Muscle layer of colon (tissue), 2 donors: ENCODE results near the gene BMP2.

ENCODE experiments used
- H3K27ac ChIP-seq: one replicate; pipeline ENCODE4 v1.7.0; 2013; ENCODE audit warnings: low read depth, mild to moderate bottlenecking, low read length, moderate library complexity
- H3K27me3 ChIP-seq, 2 donors: one replicate each; pipeline ENCODE4 v1.7.0; 2013; ENCODE audit warnings: low read length in 2 of 2, mild to moderate bottlenecking in 2 of 2; ENCODE audit not compliant: insufficient read depth in 2 of 2, control insufficient read depth in 1 of 2
- H3K36me3 ChIP-seq: one replicate; pipeline ENCODE4 v1.7.0; 2013; ENCODE audit warnings: mild to moderate bottlenecking, low read length; ENCODE audit not compliant: insufficient read depth
- H3K4me1 ChIP-seq: one replicate; pipeline ENCODE4 v1.7.0; 2013; ENCODE audit warnings: mild to moderate bottlenecking, low read length; ENCODE audit not compliant: insufficient read depth
- H3K4me3 ChIP-seq, 2 donors: one replicate each; pipeline ENCODE4 v1.7.0; 2013; ENCODE audit warnings: low read length in 2 of 2, low read depth in 1 of 2, mild to moderate bottlenecking in 1 of 2, moderate library complexity in 1 of 2
- H3K9ac ChIP-seq: one replicate; pipeline ENCODE4 v1.7.0; 2013; ENCODE audit warnings: low read length
- H3K9me3 ChIP-seq: one replicate; pipeline ENCODE4 v1.7.0; 2013; ENCODE audit warnings: mild to moderate bottlenecking, low read length
- donor health status: abdominal sarcoma.
- donor health status: Adenocarcinoma of cecum.

The BMP2 gene

GRCh38 chr20:6767536-6768227 is at the start of gene BMP2:
Gene BMP2, plus strand, starts transcription at chr20:6767686. Its CDS starts 2,441 bp downstream, at chr20:6770127.
- Histone ChIP-seq H3K27ac (no peak within 1 kb of the TSS), H3K4me3 (peak within 1 kb of the TSS; percentile 68 to 79), H3K4me1 (peaks cover 15% of the 10 kb centered on the region), H3K36me3 (no peaks in the 10 kb centered on the region), H3K9me3 (no peaks in the 10 kb centered on the region), H3K9ac (no peak within 1 kb of the TSS), H3K27me3 (peaks cover 5 to 14% of the 10 kb centered on the region in 2 donors)

GRCh38 chr20:6718662-6719368 is 48.7 kb upstream of the BMP2 start:
- no peaks in the 10 kb centered on the region for H3K9me3 ChIP-seq
- no peak overlapping the region for H3K27ac ChIP-seq
- no peaks in the 10 kb centered on the region for H3K27me3 ChIP-seq
- H3K36me3 ChIP-seq, result no peaks in the 10 kb centered on the region
- H3K4me3 ChIP-seq, result no peak overlapping the region
- H3K9ac ChIP-seq, result no peak overlapping the region
- no peaks in the 10 kb centered on the region for H3K4me1 ChIP-seq

- no peaks in the 10 kb centered on the region for H3K9me3 ChIP-seq
- H3K4me1 ChIP-seq, result no peaks in the 10 kb centered on the region
- H3K9ac ChIP-seq, result no peak overlapping the region
- H3K36me3 ChIP-seq, result no peaks in the 10 kb centered on the region
- no peak overlapping the region for H3K27ac ChIP-seq
- no peaks in the 10 kb centered on the region for H3K27me3 ChIP-seq
- H3K4me3 ChIP-seq, result no peak overlapping the region
Measured at GRCh38 chr20:6719369-6719721, 48.1 kb upstream of the BMP2 start.

- H3K4me3 ChIP-seq, result no peak overlapping the region
Measured at GRCh38 chr20:6726761-6727160, 40.7 kb upstream of the BMP2 start.

GRCh38 chr20:6730672-6731328 is 36.7 kb upstream of the BMP2 start:
- Histone ChIP-seq H3K4me1 (no peaks in the 10 kb centered on the region), H3K27me3 (no peaks in the 10 kb centered on the region), H3K36me3 (no peaks in the 10 kb centered on the region), H3K27ac (no peak overlapping the region), H3K4me3 (no peak overlapping the region), H3K9me3 (no peaks in the 10 kb centered on the region), H3K9ac (no peak overlapping the region)

More at GRCh38 chr20:6726761-6727160, 40.7 kb upstream of the BMP2 start:
- Histone ChIP-seq H3K27ac (no peak overlapping the region), H3K9me3 (no peaks in the 10 kb centered on the region), H3K27me3 (no peaks in the 10 kb centered on the region), H3K9ac (no peak overlapping the region), H3K36me3 (no peaks in the 10 kb centered on the region), H3K4me1 (no peaks in the 10 kb centered on the region)

- Histone ChIP-seq H3K27me3 (no peaks in the 10 kb centered on the region), H3K4me1 (no peaks in the 10 kb centered on the region), H3K4me3 (no peak overlapping the region), H3K9me3 (no peaks in the 10 kb centered on the region), H3K9ac (no peak overlapping the region), H3K27ac (no peak overlapping the region), H3K36me3 (no peaks in the 10 kb centered on the region)
Measured at GRCh38 chr20:6732001-6732447, 35.5 kb upstream of the BMP2 start.

- H3K4me1 ChIP-seq, result no peaks in the 10 kb centered on the region
- no peak overlapping the region for H3K9ac ChIP-seq
- H3K9me3 ChIP-seq, result no peaks in the 10 kb centered on the region
- no peak overlapping the region for H3K4me3 ChIP-seq
- no peaks in the 10 kb centered on the region for H3K27me3 ChIP-seq
- H3K36me3 ChIP-seq, result no peaks in the 10 kb centered on the region
- no peak overlapping the region for H3K27ac ChIP-seq
Measured at GRCh38 chr20:6732851-6733250, 34.6 kb upstream of the BMP2 start.

- H3K36me3 ChIP-seq, result no peaks in the 10 kb centered on the region
- H3K27me3 ChIP-seq, result no peaks in the 10 kb centered on the region
- no peaks in the 10 kb centered on the region for H3K4me1 ChIP-seq
- no peak overlapping the region for H3K4me3 ChIP-seq
- no peak overlapping the region for H3K27ac ChIP-seq
- H3K9me3 ChIP-seq, result no peaks in the 10 kb centered on the region
- no peak overlapping the region for H3K9ac ChIP-seq
Measured at GRCh38 chr20:6733965-6734364, 33.5 kb upstream of the BMP2 start.

- H3K36me3 ChIP-seq, result no peaks in the 10 kb centered on the region
- H3K9ac ChIP-seq, result no peak overlapping the region
- no peaks in the 10 kb centered on the region for H3K4me1 ChIP-seq
- H3K27ac ChIP-seq, result no peak overlapping the region
- no peaks in the 10 kb centered on the region for H3K27me3 ChIP-seq
- no peaks in the 10 kb centered on the region for H3K9me3 ChIP-seq
- H3K4me3 ChIP-seq, result no peak overlapping the region
Measured at GRCh38 chr20:6735942-6736845, 31.3 kb upstream of the BMP2 start.

GRCh38 chr20:6739406-6739805 is 28.1 kb upstream of the BMP2 start:
- Histone ChIP-seq H3K36me3 (no peaks in the 10 kb centered on the region), H3K27me3 (no peaks in the 10 kb centered on the region), H3K4me3 (no peak overlapping the region), H3K27ac (no peak overlapping the region), H3K4me1 (no peaks in the 10 kb centered on the region), H3K9ac (no peak overlapping the region), H3K9me3 (no peaks in the 10 kb centered on the region)

- no peak overlapping the region for H3K4me3 ChIP-seq
- H3K9ac ChIP-seq, result no peak overlapping the region
- no peaks in the 10 kb centered on the region for H3K4me1 ChIP-seq
- H3K36me3 ChIP-seq, result no peaks in the 10 kb centered on the region
- H3K27ac ChIP-seq, result no peak overlapping the region
- no peaks in the 10 kb centered on the region for H3K27me3 ChIP-seq
- no peaks in the 10 kb centered on the region for H3K9me3 ChIP-seq
Measured at GRCh38 chr20:6740096-6740495, 27.4 kb upstream of the BMP2 start.
